Right atrium auricular region (tissue), 2 donors: Measurements from ENCODE around the gene PGAP3. TPM values are rescaled to one million over a fixed set of nuclear protein-coding genes. Genes with fewer than 3 reads are reported as not detected.

ENCODE experiments used
- DNase-seq: peaks from one replicate; pipeline ENCODE4 v3.0.0-alpha.2; 2019; ENCODE audit warnings: low spot score
- H3K27ac ChIP-seq, 2 donors: fragments of 200-600 bp; sonication (generic); 1 replicate in 1 of 2; 2 replicates in 1 of 2; pipeline ENCODE4 v1.5.1; 2016 to 2019
- H3K27me3 ChIP-seq, 2 donors: fragments of 200-600 bp; sonication (generic); one replicate each; pipeline versions ENCODE4 v1.5.1 to v1.6.0; 2017 to 2019
- H3K36me3 ChIP-seq: fragments of 200-600 bp; sonication (generic); one replicate; pipeline ENCODE4 v1.5.1; 2016
- H3K4me1 ChIP-seq, 2 donors: fragments of 200-600 bp; sonication (generic); one replicate each; pipeline versions ENCODE4 v1.5.1 to v1.6.0; 2017 to 2019
- H3K4me3 ChIP-seq, 2 donors: fragments of 200-600 bp; sonication (generic); 1 replicate in 1 of 2; 2 replicates in 1 of 2; pipeline ENCODE4 v1.5.1; 2017 to 2019; ENCODE audit warnings: mild to moderate bottlenecking in 1 of 2, moderate library complexity in 1 of 2
- H3K9me3 ChIP-seq, 2 donors: fragments of 200-600 bp; sonication (generic); one replicate each; pipeline ENCODE4 v1.5.1; 2019
- total RNA-seq, 2 donors: library from RNA; depleted of rRNA; stranded (reverse); fragments of >200 nt; gene quantifications; one replicate each; pipeline ENCODE4 v1.1.0, GENCODE V29; 2016
- TF ChIP-seq, protein P1 (sequence below), 2 donors: fragments of 200-600 bp; sonication (generic); IDR thresholded peaks; one replicate each; pipeline ENCODE4 v1.5.1; 2019; ENCODE audit warnings: antibody characterized with exemption in 2 of 2

Gene PGAP3
- total RNA-seq, 2 donors from 2014 or later: 14.0 to 21.6 TPM

DNA sequence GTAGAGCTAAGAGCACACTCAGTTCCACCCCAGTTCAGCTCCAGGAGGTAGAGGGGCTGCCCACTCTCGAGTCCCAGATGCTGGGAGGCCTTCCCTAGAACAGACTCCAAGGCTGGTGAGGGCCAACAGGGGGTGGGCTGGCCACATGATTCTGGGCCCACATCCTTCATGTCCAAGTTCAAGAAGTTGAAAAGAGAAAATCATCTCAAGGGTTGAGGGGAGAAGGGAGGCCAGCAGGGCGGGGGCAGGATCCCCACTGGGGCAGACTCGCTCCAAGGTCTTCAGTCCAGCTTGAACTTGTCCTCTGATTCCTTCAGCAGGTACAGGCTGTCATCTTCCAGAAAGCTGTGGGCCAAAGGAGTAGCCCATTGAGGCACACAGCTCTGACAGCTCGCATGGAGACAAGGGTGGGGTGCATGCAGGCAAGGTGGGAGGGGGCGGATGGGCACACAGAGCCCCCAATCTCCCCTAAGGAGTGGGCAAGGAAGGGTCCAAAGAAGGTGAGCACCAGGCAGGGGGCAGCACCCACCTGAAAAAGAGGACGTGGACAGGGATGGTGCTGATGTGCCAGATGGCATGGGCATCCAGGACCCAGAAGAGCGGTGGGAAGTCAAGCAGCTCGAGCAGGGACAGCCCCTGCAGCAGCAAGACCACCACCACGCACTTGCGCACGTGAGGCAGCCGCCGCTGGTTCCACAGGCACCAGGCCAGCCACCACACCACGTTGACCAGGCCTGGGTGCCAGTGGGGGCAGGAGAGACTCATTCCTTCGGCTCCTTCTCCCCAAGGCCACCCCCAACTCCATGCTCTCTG is 15.1 kb downstream of the PGAP3 start:
- no peaks in the 10 kb centered on the region for H3K36me3 ChIP-seq
- no peak overlapping the region for H3K4me3 ChIP-seq
- H3K9me3 ChIP-seq: no peaks in the 10 kb centered on the region
- TF ChIP-seq, protein P1, sequence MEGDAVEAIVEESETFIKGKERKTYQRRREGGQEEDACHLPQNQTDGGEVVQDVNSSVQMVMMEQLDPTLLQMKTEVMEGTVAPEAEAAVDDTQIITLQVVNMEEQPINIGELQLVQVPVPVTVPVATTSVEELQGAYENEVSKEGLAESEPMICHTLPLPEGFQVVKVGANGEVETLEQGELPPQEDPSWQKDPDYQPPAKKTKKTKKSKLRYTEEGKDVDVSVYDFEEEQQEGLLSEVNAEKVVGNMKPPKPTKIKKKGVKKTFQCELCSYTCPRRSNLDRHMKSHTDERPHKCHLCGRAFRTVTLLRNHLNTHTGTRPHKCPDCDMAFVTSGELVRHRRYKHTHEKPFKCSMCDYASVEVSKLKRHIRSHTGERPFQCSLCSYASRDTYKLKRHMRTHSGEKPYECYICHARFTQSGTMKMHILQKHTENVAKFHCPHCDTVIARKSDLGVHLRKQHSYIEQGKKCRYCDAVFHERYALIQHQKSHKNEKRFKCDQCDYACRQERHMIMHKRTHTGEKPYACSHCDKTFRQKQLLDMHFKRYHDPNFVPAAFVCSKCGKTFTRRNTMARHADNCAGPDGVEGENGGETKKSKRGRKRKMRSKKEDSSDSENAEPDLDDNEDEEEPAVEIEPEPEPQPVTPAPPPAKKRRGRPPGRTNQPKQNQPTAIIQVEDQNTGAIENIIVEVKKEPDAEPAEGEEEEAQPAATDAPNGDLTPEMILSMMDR (IDR thresholded peaks at IDR 0.05): no peak
- peaks cover 0 to 87% of the 10 kb centered on the region in 2 donors for H3K4me1 ChIP-seq
- H3K27me3 ChIP-seq: no peaks in the 10 kb centered on the region
- H3K27ac ChIP-seq: peak overlapping the region; percentile 89 to 96
- DNase-seq: no peak

DNA sequence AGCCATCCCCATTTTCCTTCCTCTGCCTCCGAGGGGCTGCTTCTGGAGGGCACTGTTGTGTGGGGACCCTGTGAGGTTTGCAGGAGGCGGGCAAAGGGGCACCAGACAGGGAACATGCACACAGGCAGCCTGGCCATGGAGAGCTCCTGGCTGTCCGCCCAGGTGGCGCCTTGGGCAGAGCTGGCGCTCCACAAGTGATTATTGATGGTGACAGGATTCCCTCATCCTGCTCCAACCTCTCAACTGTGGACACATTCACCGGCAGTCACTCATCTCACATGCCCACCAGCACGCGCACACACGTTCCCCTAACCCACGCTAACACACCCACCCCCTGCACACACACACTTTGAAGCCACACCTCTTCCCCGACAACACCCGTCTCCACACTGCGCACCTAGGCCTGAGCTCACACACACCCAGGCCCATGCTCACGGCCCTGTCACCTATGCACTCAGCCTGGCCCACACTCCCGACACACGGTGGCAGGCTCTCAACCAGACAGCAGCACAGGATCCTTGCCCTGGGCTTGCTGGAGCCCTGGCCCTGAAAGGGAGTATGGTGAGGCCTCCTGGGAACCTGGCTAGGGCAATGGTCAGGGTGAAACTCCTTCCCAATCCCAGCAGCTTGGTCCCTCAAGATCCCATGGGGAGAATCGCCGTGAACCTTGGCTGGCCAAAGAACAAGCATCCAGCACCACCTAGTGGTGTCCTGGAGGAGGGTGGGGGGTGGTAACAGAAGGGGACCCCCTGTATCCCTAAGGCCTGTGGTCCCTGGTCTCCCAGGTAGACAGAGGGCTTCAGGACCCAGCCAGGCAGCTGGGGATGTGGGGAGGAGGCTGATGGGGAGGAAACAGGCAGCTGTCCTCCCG is 16.0 kb downstream of the PGAP3 start:
- Histone ChIP-seq H3K9me3 (no peaks in the 10 kb centered on the region), H3K4me3 (no peak overlapping the region), H3K27ac (peak overlapping the region; percentile 89 to 96), H3K36me3 (no peaks in the 10 kb centered on the region), H3K27me3 (no peaks in the 10 kb centered on the region), H3K4me1 (peaks cover 0 to 87% of the 10 kb centered on the region in 2 donors)
- TF ChIP-seq, protein P1 (IDR thresholded peaks at IDR 0.05): peak; percentile 53 to 66
- DNase-seq: no peak

DNA sequence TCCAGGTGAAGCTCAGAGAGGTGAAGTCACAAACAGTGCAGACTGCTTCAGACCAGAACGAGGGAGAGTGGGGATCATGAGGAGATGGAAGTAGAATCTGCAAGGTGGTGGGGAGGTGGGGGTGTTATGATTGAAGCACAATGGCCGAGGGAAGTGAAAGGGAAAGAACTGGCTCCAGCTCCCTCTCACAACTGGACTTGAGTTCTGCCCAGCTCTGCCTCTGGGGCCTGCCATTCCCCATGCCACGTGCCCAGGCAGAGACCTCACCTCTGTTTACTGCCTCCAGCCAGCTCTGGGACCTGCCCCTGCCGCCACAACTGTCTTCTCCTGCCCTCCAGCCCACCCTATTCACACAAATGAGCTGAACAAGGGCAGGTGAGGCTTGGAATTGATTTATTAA is 17.1 kb downstream of the PGAP3 start:
- no peak overlapping the region for H3K4me3 ChIP-seq
- no peak for DNase-seq
- no peaks in the 10 kb centered on the region for H3K27me3 ChIP-seq
- TF ChIP-seq, protein P1 (IDR thresholded peaks at IDR 0.05): no peak
- no peaks in the 10 kb centered on the region for H3K36me3 ChIP-seq
- H3K9me3 ChIP-seq: no peaks in the 10 kb centered on the region
- H3K4me1 ChIP-seq: peaks cover 0 to 81% of the 10 kb centered on the region in 2 donors
- peak overlapping the region; percentile 89 to 96 for H3K27ac ChIP-seq

DNA sequence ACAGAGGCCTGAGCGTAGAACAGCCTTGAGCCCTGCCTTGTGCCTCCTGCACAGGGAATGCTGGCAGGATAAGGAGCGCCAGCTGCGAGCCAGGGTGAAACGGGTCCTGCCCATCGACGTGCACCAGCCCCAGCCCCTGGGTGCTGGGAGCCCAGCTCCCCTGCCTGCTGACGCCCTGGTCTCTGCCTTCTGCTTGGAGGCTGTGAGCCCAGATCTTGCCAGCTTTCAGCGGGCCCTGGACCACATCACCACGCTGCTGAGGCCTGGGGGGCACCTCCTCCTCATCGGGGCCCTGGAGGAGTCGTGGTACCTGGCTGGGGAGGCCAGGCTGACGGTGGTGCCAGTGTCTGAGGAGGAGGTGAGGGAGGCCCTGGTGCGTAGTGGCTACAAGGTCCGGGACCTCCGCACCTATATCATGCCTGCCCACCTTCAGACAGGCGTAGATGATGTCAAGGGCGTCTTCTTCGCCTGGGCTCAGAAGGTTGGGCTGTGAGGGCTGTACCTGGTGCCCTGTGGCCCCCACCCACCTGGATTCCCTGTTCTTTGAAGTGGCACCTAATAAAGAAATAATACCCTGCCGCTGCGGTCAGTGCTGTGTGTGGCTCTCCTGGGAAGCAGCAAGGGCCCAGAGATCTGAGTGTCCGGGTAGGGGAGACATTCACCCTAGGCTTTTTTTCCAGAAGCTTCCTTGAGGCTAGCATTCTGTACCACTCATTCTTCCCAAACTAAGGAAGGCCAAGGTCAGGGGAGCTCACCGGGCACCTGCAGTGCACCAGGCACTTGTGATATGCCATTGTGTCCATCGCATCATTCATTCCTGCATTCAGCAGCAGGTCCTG is 17.7 kb downstream of the PGAP3 start:
- peak overlapping the region; percentile 89 to 96 for H3K27ac ChIP-seq
- no peaks in the 10 kb centered on the region for H3K27me3 ChIP-seq
- peaks cover 0 to 75% of the 10 kb centered on the region in 2 donors for H3K4me1 ChIP-seq
- TF ChIP-seq, protein P1 (IDR thresholded peaks at IDR 0.05): no peak
- no peak overlapping the region for H3K4me3 ChIP-seq
- no peaks in the 10 kb centered on the region for H3K36me3 ChIP-seq
- DNase-seq: no peak
- H3K9me3 ChIP-seq: no peaks in the 10 kb centered on the region
